ENCODE data around the gene MAPKAP1. TPM values are rescaled to one million over a fixed set of nuclear protein-coding genes. Genes with fewer than 3 reads are reported as not detected.

The MAPKAP1 gene
- total RNA-seq, 1 donor from 2014 or later: 146 TPM

DNA sequence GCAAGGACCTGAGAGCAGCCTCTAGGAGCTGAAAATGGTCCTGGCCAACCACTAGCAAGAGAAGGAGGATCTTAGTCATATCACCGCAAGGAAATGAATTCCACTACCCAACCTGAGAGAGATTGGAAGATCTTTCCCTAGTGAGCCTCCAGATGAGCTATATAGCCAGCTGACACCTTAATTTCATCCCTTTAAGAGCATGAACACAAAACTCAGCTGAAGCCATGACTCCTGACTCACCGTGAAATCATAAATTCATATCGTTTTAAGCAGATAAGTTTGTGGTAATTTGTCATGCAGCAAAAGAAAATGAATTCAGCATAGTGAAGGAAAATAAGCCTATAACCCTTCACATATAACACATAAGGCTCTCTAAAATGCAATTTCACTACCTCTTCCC lies 23.5 kb downstream of the MAPKAP1 start:
- ATAC-seq (no peak), DNase-seq (no peak)
- intact Hi-C loops (cut with micrococcal nuclease): no loop called here

DNA sequence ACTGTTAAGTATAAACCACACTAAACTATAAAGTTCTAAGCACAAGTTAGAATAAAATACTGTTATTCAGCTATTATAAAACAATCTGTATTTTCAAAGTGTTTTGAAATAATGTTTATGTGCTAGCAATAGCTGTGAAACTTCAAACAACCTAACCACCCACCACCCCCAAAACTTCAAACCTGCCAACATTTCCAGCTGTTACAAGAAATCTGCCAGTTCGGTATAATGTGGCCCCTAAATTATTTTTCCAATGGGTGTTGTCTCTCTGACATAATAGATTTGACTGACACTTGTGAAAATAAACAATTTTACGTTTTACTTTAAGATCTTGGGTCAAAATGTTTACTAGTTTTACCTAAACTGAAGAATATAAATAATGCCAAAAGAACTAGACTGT lies 24.7 kb downstream of the MAPKAP1 start:
- intact Hi-C loops (cut with micrococcal nuclease): no loop called here
- no peak for DNase-seq
- no peak for ATAC-seq

DNA sequence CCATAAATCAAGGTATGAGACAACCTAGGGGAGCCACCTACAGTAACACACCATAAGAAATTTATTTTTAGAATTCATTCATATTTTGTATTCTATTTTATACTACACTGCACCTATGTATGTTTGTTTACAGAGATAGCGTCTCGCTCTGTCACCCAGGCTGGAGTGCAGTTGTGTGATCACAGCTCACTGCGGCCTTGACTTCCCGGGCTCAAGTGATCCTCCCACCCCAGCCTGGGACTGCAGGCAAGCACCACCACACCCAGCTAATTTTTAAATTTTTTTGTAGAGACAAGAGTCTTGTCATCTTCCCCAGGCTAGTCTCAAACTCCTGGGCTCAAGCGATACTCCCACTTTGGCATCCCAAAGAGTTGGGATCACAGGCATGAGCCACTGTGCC lies 25.4 kb downstream of the MAPKAP1 start:
- DNase-seq (no peak), ATAC-seq (no peak)
- intact Hi-C loops (cut with micrococcal nuclease): no loop called here

DNA sequence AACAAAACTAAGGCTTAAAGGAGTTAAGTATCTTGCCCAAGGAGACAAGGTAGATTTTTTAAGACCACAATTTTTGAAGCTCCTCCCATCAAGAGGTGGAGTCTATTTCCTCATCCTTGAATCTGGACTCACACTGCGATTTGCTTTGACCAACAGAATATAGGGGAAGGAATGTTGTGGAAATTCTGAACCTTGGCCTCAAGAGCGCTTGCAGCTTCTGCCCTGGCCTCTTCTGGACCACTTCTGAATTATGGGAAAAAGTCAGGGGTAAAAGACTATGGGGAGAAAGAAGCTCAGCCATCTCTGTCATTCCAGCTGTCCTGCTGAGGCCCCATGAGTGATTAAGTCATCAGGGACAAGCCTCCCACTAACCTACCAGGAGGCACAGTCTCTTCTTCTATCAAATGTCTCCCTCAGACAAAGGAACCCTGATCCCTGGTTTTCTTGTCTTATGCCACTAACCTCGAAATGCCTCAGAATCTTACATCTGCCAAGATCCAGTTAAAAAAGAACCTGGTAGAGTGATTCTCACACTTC lies 25.9 kb downstream of the MAPKAP1 start:
- DNase-seq (no peak), ATAC-seq (no peak)
- intact Hi-C loops (cut with micrococcal nuclease): no loop called here

DNA sequence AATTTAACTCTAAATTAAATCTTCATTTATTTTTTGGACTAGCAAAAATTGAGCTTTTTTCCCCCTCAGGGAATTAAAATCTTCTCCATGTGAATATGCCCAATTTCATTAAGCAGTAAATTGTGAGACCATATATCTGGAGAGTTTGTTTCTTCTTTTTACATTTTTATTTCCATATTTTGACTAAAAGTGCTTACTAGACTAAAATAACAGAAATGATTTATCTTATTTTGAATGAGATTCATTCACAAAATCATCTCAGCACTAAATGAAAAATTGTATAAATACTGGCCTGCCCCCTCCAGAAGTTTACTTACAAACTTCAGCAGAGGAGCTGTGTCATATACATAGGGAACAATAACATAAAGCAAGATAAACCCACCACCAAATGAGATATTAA lies 26.6 kb downstream of the MAPKAP1 start:
- ATAC-seq (no peak), DNase-seq (no peak)
- intact Hi-C loops (cut with micrococcal nuclease): no loop called here

DNA sequence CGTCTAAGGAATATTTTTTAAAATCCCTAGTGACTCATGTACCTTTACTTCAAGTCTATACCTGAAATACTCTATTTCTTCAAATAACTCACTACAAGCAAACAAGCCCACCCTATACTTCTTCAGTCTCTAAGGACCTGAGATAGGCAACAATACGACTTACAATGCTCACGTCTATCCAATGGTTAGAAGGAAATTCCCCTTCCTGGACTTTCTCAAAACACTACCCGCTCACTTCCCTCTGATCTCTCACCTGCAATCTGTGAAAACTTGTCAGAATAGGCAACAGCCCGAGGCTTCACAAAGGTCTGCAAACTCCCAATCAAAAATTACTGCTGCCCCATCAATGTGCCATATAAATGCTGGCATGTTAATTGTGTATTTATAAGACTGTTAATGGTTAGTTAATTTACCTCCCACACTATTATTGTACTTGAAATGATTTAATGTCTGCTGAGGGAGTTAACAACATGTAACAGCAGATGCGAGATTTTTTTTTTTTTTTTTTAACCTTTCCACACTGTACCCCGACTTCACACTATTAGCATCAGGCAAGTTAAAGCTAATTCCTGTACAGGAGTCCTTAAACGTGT lies 27.3 kb downstream of the MAPKAP1 start:
- intact Hi-C loops (cut with micrococcal nuclease): no loop called here
- DNase-seq (no peak), ATAC-seq (no peak)

DNA sequence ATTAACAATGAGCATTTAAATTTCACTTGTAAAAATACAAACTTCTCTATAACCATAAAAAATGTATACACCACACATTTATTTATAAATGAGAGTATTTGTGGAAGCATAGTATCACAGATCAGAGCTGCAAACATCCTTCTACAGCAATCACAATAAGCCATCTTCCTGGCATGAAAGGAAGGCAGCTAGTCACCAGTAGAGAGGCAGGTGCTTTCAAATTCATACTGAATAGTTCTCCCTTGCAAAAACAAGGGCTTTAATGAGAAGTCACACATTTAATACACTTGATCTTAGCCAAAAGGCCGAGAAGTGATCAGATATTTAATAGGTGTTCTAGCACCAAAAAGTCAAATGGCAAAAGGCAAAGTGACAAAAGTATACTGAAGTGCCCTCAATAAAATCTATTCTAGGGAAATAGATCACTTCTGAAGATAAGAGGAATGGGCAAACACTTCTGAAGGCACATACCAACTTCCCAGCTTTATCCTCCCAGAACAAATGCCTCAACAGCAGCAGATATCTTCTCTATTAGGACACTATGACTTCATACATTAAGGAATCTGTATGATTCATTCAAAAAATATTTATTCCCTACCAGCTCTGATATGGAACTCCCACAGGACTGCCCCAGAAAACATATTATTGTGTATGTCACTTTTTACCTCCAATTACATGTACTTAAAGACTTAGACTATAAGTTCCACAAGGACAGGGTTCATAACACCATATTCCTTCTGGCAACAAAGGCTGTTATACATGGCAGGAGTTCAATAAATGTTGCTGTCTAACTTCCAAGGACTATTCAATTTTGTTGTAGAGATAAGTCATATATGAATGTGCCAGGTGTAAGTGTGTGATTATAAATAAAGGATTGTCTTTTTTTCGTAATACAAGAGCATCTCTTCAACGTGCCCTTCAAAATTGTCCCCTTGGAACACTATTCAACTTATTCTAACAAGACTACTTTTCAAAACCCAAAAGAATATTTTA lies 31.7 kb downstream of the MAPKAP1 start:
- ATAC-seq (peak; percentile 77), DNase-seq (no peak)
- intact Hi-C loops (cut with micrococcal nuclease): no loop called here

DNA sequence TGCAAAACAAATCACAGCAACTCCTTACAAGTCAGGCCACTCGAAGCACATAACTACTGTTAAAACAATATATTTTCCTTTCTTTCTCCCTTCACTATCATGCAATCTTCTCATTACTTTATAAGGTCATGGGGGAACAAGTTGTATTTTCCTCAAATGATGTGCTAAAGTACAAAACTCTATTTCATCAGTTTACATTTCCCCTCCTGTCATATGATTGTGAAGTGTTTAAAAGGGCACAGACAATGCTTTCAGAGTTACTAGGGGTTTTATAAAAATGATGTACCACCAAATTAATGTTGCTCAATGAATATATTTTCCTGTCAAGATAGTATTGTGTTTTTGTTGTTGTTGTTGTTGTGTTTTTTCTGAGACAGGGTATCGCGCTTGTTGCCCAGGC lies 34.1 kb downstream of the MAPKAP1 start:
- no peak for ATAC-seq
- DNase-seq: no peak
- intact Hi-C loops (cut with micrococcal nuclease): no loop called here

DNA sequence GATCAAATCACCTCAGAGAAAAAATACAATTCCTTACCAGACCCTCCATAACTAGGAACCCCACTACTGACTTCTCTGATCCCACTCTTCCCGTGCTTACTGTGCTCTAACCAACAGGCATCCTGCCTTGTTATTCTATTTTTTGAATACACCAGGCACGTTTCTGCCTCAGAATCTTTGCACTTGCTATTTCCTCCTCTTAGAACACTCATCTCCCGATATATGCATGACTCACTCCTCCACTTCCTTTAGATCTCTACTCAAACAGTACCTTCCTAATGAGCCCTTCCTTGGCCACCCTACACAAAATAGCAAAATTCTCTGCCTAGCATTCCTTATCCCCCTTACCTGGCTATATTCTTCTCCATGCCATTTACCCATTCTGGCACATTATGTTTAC lies 43.9 kb downstream of the MAPKAP1 start:
- no peak for ATAC-seq
- DNase-seq: no peak
- intact Hi-C loops (cut with micrococcal nuclease): no loop called here

DNA sequence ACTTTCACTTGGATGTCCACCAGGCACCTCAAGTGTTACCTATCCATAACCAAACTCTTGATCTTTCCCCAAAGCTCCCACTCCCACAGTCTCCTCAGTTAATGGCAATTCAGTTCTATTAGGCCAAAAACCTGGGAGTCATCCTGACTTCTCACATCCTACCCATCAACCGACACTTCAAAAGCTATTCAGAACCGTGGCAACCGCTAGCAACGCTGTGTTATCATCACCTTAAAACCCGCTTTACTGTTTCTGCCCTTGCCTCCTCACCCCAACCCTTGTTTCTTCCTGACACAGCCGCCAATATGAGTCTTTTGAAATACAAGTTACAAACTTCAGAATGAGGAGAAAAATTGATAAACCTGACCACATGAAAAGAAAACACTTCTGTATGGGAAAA lies 46.5 kb downstream of the MAPKAP1 start:
- DNase-seq: no peak
- intact Hi-C loops (cut with micrococcal nuclease): no loop called here
- ATAC-seq: no peak

DNA sequence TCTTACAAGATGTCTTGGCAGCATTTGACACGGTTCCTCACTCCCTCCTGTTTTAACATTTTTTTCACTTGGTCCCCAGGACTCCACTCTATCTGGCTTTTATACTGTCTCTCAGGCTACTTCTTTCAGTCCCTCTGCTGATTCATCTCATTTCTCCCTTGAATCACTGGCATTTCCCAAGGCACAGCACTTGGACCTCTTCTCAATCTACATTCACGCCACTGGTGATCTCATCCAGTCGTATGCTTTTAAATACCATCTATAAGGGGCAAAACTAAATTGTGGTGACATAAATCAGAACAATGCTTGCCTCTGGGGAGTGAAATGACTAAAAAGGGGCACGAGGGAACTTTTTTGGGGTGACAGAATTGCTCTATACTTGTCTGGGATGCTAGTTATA lies 47.1 kb downstream of the MAPKAP1 start:
- intact Hi-C loops (cut with micrococcal nuclease): no loop called here
- DNase-seq (no peak), ATAC-seq (no peak)

DNA sequence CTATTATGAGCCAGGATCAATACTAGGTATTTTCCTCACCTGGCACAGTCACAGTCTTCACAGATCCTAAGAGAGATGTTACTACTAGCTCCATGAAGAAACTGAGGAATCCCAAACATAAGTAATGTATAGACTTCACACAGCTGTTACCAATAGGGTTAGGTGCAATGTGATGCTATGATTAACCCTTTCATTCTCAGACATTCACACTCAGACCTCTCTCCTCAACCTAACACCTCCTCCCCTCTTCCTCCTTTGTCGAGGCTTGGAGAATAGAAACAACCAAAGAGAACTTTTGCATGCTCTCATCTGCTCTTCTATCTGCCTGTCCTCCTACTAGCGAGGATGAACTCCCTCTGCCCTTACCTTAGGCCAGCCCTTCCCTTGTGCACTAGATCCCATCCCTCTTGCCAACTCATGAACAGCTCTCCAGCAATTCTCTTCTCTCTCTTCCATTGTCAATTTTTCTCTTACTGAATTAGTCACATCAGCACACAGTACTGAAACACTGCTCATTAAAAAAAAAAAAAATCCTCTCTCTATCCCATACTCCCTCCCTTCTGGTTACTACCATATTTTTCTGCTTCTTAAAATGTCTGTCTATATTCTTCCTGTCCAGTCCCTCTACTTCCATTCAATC lies 47.7 kb downstream of the MAPKAP1 start:
- ATAC-seq (no peak), DNase-seq (no peak)
- intact Hi-C loops (cut with micrococcal nuclease): no loop called here

DNA sequence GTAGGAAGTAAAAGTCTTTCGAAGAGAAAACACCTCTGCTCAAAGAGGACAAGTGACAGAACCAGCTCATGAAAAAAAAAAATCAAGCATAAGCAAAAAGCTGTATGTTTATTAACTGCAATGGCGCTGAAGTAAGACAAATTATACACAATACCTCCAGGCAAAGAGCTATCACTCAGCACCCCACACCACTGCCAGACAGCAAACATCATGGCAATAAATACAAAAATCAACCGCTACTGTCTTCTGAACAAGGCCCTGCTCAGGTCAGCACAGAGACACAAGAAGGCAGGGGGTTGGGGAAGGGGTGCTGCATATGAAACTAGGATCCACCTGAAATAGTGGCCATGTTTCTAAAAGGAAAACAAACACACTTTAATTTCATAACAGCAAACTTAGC lies 50.4 kb downstream of the MAPKAP1 start:
- intact Hi-C loops (cut with micrococcal nuclease): no loop called here
- DNase-seq: no peak
- no peak for ATAC-seq

DNA sequence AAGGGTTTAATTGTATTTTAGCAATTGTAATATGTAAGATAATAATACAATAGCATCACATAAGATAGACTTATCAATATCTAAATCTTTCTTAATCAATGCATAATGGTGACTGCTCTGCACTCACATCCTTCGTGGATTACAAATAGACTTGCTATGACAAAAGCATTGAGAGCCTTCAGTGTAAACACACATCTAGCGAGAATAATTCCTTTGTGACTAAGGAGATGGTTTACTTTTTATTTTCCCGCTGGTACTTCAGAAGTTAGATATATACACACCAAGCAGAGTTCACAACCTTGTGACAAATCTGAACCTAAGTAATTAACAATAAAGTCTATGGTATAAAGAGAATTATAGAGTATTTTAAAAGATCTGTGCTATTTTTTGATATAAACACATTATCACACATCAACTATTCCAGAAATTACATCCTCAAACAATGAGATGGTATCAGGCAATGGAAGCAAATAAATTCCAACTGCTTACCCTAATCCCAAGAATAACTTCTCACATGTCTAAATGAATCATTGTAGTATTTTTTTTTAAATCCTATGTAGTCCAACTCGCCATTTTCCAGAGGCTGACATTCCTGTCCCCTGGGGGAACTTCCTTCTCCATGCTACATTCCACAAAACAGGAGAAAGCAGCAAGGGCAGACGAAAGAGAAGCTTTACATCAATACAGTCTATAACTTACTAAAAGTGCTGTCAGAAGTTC lies 51.2 kb downstream of the MAPKAP1 start:
- ATAC-seq: no peak

DNA sequence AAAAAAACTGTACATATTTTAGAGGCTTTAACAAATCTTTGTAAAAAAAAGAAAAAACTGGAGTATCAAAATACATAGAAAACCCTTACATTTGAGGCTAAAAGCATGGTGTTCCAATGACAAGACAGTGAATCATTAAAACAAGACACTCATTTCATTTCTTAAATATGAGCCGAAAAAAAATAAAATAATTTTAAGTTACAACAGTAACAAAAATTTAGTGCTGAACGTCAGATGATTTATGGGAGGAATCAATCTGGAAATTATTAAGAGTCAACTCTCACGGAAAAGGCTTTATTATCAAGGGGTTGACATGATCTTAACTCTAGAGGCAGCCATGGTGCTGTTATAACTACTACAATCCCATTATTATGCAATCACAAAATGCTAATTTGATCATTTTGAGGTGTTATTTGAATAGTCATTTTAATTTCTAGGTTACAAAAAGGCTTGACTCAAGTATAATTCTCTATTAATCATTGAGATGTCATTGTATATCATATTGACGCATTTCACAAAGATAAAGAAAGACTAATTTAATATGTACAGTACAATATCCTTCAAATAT lies 51.9 kb downstream of the MAPKAP1 start:
- intact Hi-C loops (cut with micrococcal nuclease): no loop called here
- DNase-seq (no peak), ATAC-seq (no peak)

More for the DNA sequence above, 51.2 kb downstream of the MAPKAP1 start:
- intact Hi-C loops (cut with micrococcal nuclease): no loop called here
- DNase-seq: no peak

DNA sequence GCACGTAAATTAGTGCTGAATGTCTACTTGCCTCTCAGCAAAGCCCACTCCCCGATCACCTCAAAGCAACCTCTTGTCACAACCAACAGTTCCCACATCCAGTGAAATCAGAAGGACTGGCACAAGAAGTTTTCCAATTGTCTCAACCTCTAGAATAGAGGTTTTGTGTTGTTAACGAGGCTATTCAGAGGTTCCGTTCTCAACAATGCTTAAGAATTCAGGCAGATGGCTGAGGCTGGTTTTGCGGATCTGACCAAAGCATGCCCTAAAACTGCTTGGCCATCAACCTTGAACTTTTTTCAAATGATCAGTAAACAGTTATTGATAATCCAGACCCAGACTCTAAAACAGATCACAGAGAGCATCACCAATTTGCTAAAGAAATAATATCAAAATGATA lies 52.9 kb downstream of the MAPKAP1 start:
- DNase-seq (no peak), ATAC-seq (no peak)
- intact Hi-C loops (cut with micrococcal nuclease): no loop called here

DNA sequence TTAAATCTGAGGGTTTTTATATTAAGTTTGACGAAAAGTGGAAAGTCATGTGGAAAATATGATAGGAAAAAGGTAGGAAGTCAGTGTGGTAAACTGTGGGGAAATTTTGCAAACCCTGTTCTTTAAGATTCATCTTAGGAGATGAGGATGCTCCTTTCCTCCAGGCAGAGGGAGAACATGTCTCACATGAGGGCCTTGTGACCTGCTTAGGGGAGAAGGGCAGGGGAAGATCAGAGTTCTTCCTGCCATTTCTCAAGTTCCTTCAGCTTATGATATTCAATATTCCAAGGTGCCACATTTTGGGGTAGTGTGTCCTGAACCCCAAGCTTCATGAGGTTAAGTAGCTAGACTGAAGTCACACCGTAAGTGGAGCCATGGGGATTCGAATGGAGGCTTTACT lies 53.7 kb downstream of the MAPKAP1 start:
- ATAC-seq (no peak), DNase-seq (no peak)
- intact Hi-C loops (cut with micrococcal nuclease): no loop called here

DNA sequence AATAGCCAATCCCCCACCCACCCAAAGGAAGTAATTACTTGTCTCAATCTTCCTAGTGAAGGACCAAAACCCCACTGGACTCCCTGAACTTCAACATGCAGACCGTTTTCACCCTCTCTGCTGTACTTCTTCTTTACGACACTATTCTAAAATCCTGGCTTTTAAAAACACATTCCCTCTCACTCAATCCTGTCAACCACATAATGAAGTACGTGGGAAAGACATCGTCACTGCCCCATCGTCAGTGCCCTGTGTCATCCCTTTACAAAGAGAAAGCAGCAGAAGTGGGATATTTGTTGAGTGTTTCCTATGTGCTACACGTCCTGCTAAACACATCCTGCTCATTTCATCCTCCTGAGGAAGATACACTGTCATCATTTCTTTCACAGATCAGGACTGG lies 54.2 kb downstream of the MAPKAP1 start:
- intact Hi-C loops (cut with micrococcal nuclease): no loop called here
- no peak for ATAC-seq
- DNase-seq: no peak

DNA sequence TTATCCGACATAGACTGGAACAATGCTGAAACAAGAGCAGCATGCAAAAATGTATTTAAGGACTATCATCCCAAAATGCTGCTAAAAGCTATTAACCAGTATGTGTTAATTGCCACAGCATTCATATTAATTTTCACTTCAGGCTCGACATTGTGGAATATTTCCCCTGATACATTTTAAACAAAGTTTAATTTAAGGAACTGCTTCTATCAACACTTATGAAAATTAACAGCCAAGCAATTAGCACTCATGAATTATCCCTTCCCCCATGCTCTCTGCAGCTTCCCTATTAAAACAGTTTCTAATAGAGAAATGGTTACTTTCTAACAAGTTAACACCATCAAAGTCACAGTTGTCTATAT lies 54.8 kb downstream of the MAPKAP1 start:
- DNase-seq: no peak

More for the DNA sequence above, 54.8 kb downstream of the MAPKAP1 start:
- intact Hi-C loops (cut with micrococcal nuclease): no loop called here
- no peak for ATAC-seq

All from left ventricle myocardium superior (tissue), 1 donor.